Measurements from ENCODE around the gene EIF4ENIF1. TPM values are rescaled to one million over a fixed set of nuclear protein-coding genes. Genes with fewer than 3 reads are reported as not detected.

The EIF4ENIF1 gene
- polyA plus RNA-seq, 2 of the 4 experiments (the other 2 are of a cell fraction): 10.3 to 15.5 TPM

DNA sequence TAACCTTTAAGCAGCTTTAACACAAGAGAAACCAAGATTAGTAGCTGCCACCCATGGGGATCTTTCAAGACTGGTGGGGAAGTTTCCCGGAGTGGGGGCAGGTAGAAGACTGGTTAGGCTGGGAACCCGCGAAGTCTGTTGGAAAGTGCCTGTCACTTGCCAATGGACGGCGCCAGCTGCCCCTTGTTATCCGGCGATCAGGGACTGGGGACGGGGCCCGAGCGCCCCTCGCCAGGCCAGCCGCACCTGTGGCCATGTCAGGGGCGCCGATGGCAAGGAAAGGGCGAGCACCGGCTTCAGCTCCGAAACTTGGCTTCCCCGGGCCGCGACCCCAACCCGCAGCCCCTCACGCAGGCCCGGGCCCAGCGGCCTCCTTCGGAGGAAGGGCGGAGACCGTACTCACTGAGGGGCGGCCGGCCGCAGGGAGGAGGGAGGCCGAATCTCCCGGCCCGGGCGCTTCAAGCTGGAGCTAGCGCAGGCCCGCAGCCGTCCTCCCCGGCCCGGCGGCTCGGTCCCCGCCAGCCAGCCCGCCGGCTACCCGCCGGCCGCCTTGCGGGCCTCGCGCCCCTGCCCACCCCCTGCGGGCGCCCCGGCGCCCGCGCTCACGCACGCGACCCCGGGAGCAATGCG is 539 bp downstream of the EIF4ENIF1 start:
- WGBS (ENCODE audit: missing lambda C conversion rate): 2% methylated on average over 7 of the region's 61 CpGs
- no peak for TF ChIP-seq SMC3 (IDR thresholded peaks at IDR 0.05)
- no peak for TF ChIP-seq RARB (CRISPR knock-in tag; IDR thresholded peaks at IDR 0.05)
- no peak for TF ChIP-seq CEBPB (IDR thresholded peaks at IDR 0.05)
- TF ChIP-seq EHF (CRISPR knock-in tag; IDR thresholded peaks at IDR 0.05): no peak
- no peak for TF ChIP-seq ZSCAN20 (CRISPR knock-in tag; IDR thresholded peaks at IDR 0.05)
- no peak for TF ChIP-seq FOSL2 (IDR thresholded peaks at IDR 0.05)
- no peak for TF ChIP-seq FOSL2 (CRISPR knock-in tag; IDR thresholded peaks at IDR 0.05)
- TF ChIP-seq, protein P1, sequence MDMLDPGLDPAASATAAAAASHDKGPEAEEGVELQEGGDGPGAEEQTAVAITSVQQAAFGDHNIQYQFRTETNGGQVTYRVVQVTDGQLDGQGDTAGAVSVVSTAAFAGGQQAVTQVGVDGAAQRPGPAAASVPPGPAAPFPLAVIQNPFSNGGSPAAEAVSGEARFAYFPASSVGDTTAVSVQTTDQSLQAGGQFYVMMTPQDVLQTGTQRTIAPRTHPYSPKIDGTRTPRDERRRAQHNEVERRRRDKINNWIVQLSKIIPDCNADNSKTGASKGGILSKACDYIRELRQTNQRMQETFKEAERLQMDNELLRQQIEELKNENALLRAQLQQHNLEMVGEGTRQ (IDR thresholded peaks at IDR 0.05): no peak
- no peak for TF ChIP-seq HEYL (CRISPR knock-in tag; IDR thresholded peaks at IDR 0.05)
- TF ChIP-seq, protein P2, sequence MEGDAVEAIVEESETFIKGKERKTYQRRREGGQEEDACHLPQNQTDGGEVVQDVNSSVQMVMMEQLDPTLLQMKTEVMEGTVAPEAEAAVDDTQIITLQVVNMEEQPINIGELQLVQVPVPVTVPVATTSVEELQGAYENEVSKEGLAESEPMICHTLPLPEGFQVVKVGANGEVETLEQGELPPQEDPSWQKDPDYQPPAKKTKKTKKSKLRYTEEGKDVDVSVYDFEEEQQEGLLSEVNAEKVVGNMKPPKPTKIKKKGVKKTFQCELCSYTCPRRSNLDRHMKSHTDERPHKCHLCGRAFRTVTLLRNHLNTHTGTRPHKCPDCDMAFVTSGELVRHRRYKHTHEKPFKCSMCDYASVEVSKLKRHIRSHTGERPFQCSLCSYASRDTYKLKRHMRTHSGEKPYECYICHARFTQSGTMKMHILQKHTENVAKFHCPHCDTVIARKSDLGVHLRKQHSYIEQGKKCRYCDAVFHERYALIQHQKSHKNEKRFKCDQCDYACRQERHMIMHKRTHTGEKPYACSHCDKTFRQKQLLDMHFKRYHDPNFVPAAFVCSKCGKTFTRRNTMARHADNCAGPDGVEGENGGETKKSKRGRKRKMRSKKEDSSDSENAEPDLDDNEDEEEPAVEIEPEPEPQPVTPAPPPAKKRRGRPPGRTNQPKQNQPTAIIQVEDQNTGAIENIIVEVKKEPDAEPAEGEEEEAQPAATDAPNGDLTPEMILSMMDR (IDR thresholded peaks at IDR 0.05): no peak
- no peak for TF ChIP-seq NR3C1 (IDR thresholded peaks at IDR 0.05)
- TF ChIP-seq CHD4 (IDR thresholded peaks at IDR 0.05; ENCODE audit: borderline replicate concordance): no peak
- TF ChIP-seq HOXB13 (CRISPR knock-in tag; IDR thresholded peaks at IDR 0.05; ENCODE audit: low read depth): no peak
- TF ChIP-seq FOSB (CRISPR knock-in tag; IDR thresholded peaks at IDR 0.05): no peak
- TF ChIP-seq, protein P3, sequence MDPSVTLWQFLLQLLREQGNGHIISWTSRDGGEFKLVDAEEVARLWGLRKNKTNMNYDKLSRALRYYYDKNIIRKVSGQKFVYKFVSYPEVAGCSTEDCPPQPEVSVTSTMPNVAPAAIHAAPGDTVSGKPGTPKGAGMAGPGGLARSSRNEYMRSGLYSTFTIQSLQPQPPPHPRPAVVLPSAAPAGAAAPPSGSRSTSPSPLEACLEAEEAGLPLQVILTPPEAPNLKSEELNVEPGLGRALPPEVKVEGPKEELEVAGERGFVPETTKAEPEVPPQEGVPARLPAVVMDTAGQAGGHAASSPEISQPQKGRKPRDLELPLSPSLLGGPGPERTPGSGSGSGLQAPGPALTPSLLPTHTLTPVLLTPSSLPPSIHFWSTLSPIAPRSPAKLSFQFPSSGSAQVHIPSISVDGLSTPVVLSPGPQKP (IDR thresholded peaks at IDR 0.05; ENCODE audit: low read depth, low read length): no peak
- TF ChIP-seq CHD2 (IDR thresholded peaks at IDR 0.05; ENCODE audit: low read length, partially characterized antibody): no peak
- no peak for TF ChIP-seq BHLHE40 (IDR thresholded peaks at IDR 0.05; ENCODE audit: low read depth, low read length)
- TF ChIP-seq CBX8 (IDR thresholded peaks at IDR 0.05): no peak
- no peak for TF ChIP-seq POLR2A (IDR thresholded peaks at IDR 0.05; ENCODE audit: low read length)
- no peak for TF ChIP-seq TP53 (CRISPR knock-in tag; IDR thresholded peaks at IDR 0.05)
- H3K27ac ChIP-seq: peak overlapping the region; percentile 97 to 100
- ATAC-seq (peak; percentile 62 to 77), FAIRE-seq (no peak), DNase-seq (ENCODE audit: low read depth in 1 of 2, low spot score in 1 of 2) (peak in 1 of 2 experiments; percentile 21)
- H3K4me2 ChIP-seq: peak overlapping the region; percentile 86
- peak overlapping the region; percentile 97 for H3K4me3 ChIP-seq
- POLR2A ChIA-PET: no interaction called here
- CTCF ChIA-PET: interaction anchor here (0.9 to 1.2 kb wide), 3 partner anchors 145 to 481 kb away, joined by 3 to 4 read pairs (median 3); no protein-coding TSS in a partner anchor
- H3K9me3 ChIP-seq: no peaks in the 10 kb centered on the region
- peaks cover 16% of the 10 kb centered on the region for H3K4me1 ChIP-seq

DNA sequence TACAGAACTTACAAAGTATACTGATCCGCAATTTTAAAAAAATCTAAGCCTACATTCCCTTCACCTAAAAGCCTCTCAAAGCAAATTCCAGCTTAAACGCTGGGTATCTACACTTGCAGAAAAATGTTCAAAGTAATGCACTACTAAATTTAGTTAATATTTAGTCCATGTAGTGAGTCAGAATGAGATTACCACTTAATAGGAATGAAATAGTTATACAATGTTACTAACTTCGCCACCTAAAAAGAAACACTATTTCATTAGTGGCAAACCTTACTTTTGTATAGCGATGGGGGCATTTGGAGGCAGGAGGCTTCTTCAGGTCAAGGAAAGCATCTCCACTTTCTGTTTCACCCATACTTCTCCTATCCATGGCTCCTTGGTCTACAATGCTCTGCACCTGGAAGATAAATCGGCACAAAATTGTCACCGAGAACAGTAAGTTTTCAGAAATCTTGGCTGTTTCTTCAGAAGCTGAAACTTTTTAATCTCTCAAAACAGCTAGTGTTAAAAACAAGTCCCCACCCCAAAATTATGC is 1.2 kb downstream of the EIF4ENIF1 start:
- TF ChIP-seq, protein P4, sequence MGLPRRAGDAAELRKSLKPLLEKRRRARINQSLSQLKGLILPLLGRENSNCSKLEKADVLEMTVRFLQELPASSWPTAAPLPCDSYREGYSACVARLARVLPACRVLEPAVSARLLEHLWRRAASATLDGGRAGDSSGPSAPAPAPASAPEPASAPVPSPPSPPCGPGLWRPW (IDR thresholded peaks at IDR 0.05): no peak
- TF ChIP-seq, protein P5, sequence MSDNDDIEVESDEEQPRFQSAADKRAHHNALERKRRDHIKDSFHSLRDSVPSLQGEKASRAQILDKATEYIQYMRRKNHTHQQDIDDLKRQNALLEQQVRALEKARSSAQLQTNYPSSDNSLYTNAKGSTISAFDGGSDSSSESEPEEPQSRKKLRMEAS (IDR thresholded peaks at IDR 0.05): no peak
- TF ChIP-seq EHMT2 (IDR thresholded peaks at IDR 0.05; ENCODE audit: low read depth) (no peak), EP300 (IDR thresholded peaks at IDR 0.05) (no peak), ZFP36 (IDR thresholded peaks at IDR 0.05; ENCODE audit: borderline replicate concordance, partially characterized antibody) (no peak), FOSB (CRISPR knock-in tag; IDR thresholded peaks at IDR 0.05) (no peak)
- Histone ChIP-seq H3K4me1 (peaks cover 16% of the 10 kb centered on the region), H3K27ac (peak overlapping the region; percentile 97 to 100; a peak in 5 of 6 replicates), H3K4me3 (peak overlapping the region; percentile 97), H3K4me2 (peak overlapping the region; percentile 86), H3K9me3 (no peaks in the 10 kb centered on the region)
- ChIA-PET CTCF (interaction anchor here (0.8 to 1.2 kb wide), 4 partner anchors 21 to 482 kb away, joined by 3 to 4 read pairs (median 3); no protein-coding TSS in a partner anchor), POLR2A (no interaction called here)
- WGBS (ENCODE audit: missing lambda C conversion rate): 26% methylated on average over 6 of the region's 6 CpGs
- DNase-seq (ENCODE audit: low read depth in 1 of 2, low spot score in 1 of 2): no peak
- no peak for ATAC-seq
- FAIRE-seq: no peak

All from A549 (cell line).